Neuronal stem cell (in vitro differentiated cells): ENCODE data around the gene DPH2.

Source experiments
- DNase-seq: peaks from one replicate; pipeline ENCODE4 v3.0.0-alpha.2; 2013; ENCODE audit warnings: low spot score
- H2AFZ ChIP-seq: one replicate; pipeline ENCODE4 v1.6.1; 2013; ENCODE audit warnings: mild to moderate bottlenecking, low read length, inconsistent platforms
- H2AK5ac ChIP-seq: 2 replicates; pipeline ENCODE4 v1.6.1; 2013; ENCODE audit warnings: low read depth, mild to moderate bottlenecking, inconsistent platforms, low read length, moderate library complexity, mixed read lengths
- H2BK120ac ChIP-seq: 2 replicates; pipeline ENCODE4 v1.6.1; 2013; ENCODE audit warnings: low read depth, mild to moderate bottlenecking, inconsistent platforms, low read length, moderate library complexity, mixed read lengths
- H2BK12ac ChIP-seq: one replicate; pipeline ENCODE4 v1.6.1; 2013; ENCODE audit warnings: low read length, inconsistent platforms
- H2BK15ac ChIP-seq: 2 replicates; pipeline ENCODE4 v1.6.1; 2013; ENCODE audit warnings: mild to moderate bottlenecking, low read length, inconsistent platforms, mixed read lengths
- H2BK5ac ChIP-seq: one replicate; pipeline ENCODE4 v1.6.1; 2013; ENCODE audit warnings: inconsistent platforms, mild to moderate bottlenecking, low read length, moderate library complexity
- H3K14ac ChIP-seq: one replicate; pipeline ENCODE4 v1.6.1; 2013; ENCODE audit warnings: low read length, inconsistent platforms
- H3K18ac ChIP-seq: 2 replicates; pipeline ENCODE4 v1.6.1; 2013; ENCODE audit warnings: low read length, inconsistent platforms
- H3K23ac ChIP-seq: 2 replicates; pipeline ENCODE4 v1.6.1; 2013; ENCODE audit warnings: low read depth, mild to moderate bottlenecking, mixed read lengths, low read length, inconsistent platforms; ENCODE audit not compliant: poor library complexity
- H3K27ac ChIP-seq: replicated peaks from 3 replicates; pipeline ENCODE4 v1.5.1; 2013; ENCODE audit warnings: low read length, inconsistent platforms
- H3K27me3 ChIP-seq, 3 experiments: 2 replicates each; pipeline ENCODE4 v1.6.1; 2013; ENCODE audit warnings: low read length in 3 of 3, mild to moderate bottlenecking in 2 of 3, inconsistent platforms in 1 of 3, low read depth in 1 of 3, mixed read lengths in 1 of 3, moderate library complexity in 1 of 3; ENCODE audit not compliant: control insufficient read depth in 3 of 3, insufficient read depth in 3 of 3
- H3K36me3 ChIP-seq, 2 donors: replicated peaks in 1 of 2; 2 replicates each; pipeline ENCODE4 v1.6.1; 2013; ENCODE audit warnings: low read length in 2 of 2; ENCODE audit not compliant: control insufficient read depth in 2 of 2, insufficient read depth in 2 of 2
- H3K4ac ChIP-seq: 2 replicates; pipeline ENCODE4 v1.6.1; 2013; ENCODE audit warnings: inconsistent platforms, mild to moderate bottlenecking, low read length, moderate library complexity
- H3K4me1 ChIP-seq, 2 donors: 1 replicate in 1 of 2; 2 replicates in 1 of 2; pipeline ENCODE4 v1.6.1; 2013; ENCODE audit warnings: low read length in 2 of 2, low read depth in 1 of 2; ENCODE audit not compliant: control insufficient read depth in 2 of 2, insufficient read depth in 1 of 2
- H3K4me2 ChIP-seq: one replicate; pipeline ENCODE4 v1.6.1; 2013; ENCODE audit warnings: mild to moderate bottlenecking, low read length, inconsistent platforms; ENCODE audit not compliant: insufficient read depth, poor library complexity, severe bottlenecking
- H3K4me3 ChIP-seq, 2 donors: 2 replicates each; pipeline ENCODE4 v1.5.1; 2013; ENCODE audit warnings: low read length in 2 of 2, mild to moderate bottlenecking in 2 of 2, inconsistent platforms in 1 of 2, moderate library complexity in 1 of 2
- H3K79me1 ChIP-seq: one replicate; pipeline ENCODE4 v1.6.1; 2013; ENCODE audit warnings: low read depth, mild to moderate bottlenecking, inconsistent platforms, low read length, moderate library complexity
- H3K9ac ChIP-seq: one replicate; pipeline ENCODE4 v1.6.1; 2013; ENCODE audit warnings: mild to moderate bottlenecking, low read depth, low read length, inconsistent platforms; ENCODE audit not compliant: poor library complexity
- H3K9me3 ChIP-seq, 2 donors: replicated peaks in 1 of 2; 2 replicates each; pipeline versions ENCODE3 to v1.6.1; 2013; ENCODE audit warnings: low read length in 2 of 2, mild to moderate bottlenecking in 2 of 2, inconsistent platforms in 1 of 2, low read depth in 1 of 2, mixed read lengths in 1 of 2, moderate library complexity in 1 of 2; ENCODE audit not compliant: control insufficient read depth in 2 of 2, insufficient read depth in 1 of 2
- H4K8ac ChIP-seq: one replicate; pipeline ENCODE4 v1.6.1; 2013; ENCODE audit warnings: low read depth, mild to moderate bottlenecking, inconsistent platforms, low read length, moderate library complexity
- H4K91ac ChIP-seq: one replicate; pipeline ENCODE4 v1.6.1; 2013; ENCODE audit warnings: low read length, low read depth, mild to moderate bottlenecking, inconsistent platforms; ENCODE audit not compliant: poor library complexity
- WGBS, 2 donors: extraction: QIAGEN DNeasy Blood & Tissue Kit; methylation state at CpG; one replicate each; pipeline ENCODE4 v1.1.7; 2013; ENCODE audit warnings: missing lambda C conversion rate in 2 of 2, mixed read lengths in 1 of 2; ENCODE audit not compliant: insufficient read length in 2 of 2, insufficient replicate concordance in 1 of 2; ENCODE audit errors: extremely low coverage in 2 of 2; 5-methylcytosine and 5-hydroxymethylcytosine counted together

The DPH2 gene

DNA sequence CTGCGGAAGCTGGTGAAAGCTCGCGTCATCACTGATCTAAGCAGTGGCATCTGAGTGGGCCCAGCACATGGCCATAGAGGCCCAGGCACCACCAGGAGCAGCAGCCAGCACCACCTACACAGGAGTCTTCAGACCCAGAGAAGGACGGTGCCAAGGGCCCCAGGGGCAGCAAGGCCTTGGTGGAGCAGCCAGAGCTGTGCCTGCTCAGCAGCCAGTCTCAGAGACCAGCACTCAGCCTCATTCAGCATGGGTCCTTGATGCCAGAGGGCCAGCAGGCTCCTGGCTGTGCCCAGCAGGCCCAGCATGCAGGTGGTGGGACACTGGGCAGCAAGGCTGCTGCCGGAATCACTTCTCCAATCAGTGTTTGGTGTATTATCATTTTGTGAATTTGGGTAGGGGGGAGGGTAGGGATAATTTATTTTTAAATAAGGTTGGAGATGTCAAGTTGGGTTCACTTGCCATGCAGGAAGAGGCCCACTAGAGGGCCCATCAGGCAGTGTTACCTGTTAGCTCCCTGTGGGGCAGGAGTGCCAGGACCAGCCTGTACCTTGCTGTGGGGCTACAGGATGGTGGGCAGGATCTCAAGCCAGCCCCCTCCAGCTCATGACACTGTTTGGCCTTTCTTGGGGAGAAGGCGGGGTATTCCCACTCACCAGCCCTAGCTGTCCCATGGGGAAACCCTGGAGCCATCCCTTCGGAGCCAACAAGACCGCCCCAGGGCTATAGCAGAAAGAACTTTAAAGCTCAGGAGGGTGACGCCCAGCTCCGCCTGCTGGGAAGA is 39.5 kb upstream of the DPH2 start:
- no peak overlapping the region for H3K27ac ChIP-seq
- no peak overlapping the region for H3K18ac ChIP-seq
- no peak overlapping the region for H3K4me3 ChIP-seq
- no peak overlapping the region for H2BK5ac ChIP-seq
- no peak overlapping the region for H4K8ac ChIP-seq
- WGBS, 2 donors, result no CpG with 5 or more reads among the region's 10 CpGs
- no peak overlapping the region for H3K9ac ChIP-seq
- no peak overlapping the region for H3K4ac ChIP-seq
- H2AFZ ChIP-seq, result no peak overlapping the region
- H3K27me3 ChIP-seq, result peaks cover 2 to 11% (median 4%) of the 10 kb centered on the region in 3 experiments
- no peak overlapping the region for H4K91ac ChIP-seq
- H3K4me2 ChIP-seq, result no peak overlapping the region
- DNase-seq, result no peak
- H3K79me1 ChIP-seq, result no peaks in the 10 kb centered on the region
- no peak overlapping the region for H3K23ac ChIP-seq
- no peak overlapping the region for H3K14ac ChIP-seq
- H2BK15ac ChIP-seq, result no peak overlapping the region
- H2AK5ac ChIP-seq, result no peak overlapping the region
- H2BK120ac ChIP-seq, result no peak overlapping the region
- H2BK12ac ChIP-seq, result no peak overlapping the region
- peaks cover 2 to 20% of the 10 kb centered on the region in 2 donors for H3K36me3 ChIP-seq
- H3K4me1 ChIP-seq, result peaks cover 5 to 16% of the 10 kb centered on the region in 2 donors
- no peaks in the 10 kb centered on the region for H3K9me3 ChIP-seq

DNA sequence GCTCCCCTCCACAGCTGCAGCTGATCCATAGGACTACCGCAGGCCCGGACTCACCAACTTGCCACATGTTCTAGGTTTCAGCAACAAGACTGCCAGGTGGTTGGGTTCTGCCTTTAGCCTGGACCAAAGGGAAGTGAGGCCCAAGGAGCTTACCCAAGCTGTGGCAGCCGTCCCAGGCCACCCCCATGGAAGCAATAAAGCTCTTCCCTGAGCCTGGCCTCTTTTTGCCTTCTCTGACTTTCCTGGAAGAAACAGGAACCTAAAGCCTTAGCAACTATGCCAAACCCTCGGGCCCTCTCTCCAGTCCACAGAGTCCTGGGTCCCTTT is 38.9 kb upstream of the DPH2 start:
- Histone ChIP-seq H3K27me3 (peaks cover 4 to 16% (median 7%) of the 10 kb centered on the region in 3 experiments), H3K4me1 (peaks cover 8 to 21% of the 10 kb centered on the region in 2 donors), H3K23ac (no peak overlapping the region), H3K18ac (no peak overlapping the region), H4K91ac (no peak overlapping the region), H2BK12ac (no peak overlapping the region), H3K27ac (no peak overlapping the region), H2BK15ac (no peak overlapping the region), H3K14ac (no peak overlapping the region), H2BK5ac (no peak overlapping the region), H3K79me1 (no peaks in the 10 kb centered on the region), H4K8ac (no peak overlapping the region), H3K4me2 (no peak overlapping the region), H2AFZ (no peak overlapping the region), H3K4ac (no peak overlapping the region), H2AK5ac (no peak overlapping the region), H3K36me3 (peaks cover 0 to 15% of the 10 kb centered on the region in 2 donors), H3K9me3 (no peaks in the 10 kb centered on the region), H3K9ac (no peak overlapping the region), H3K4me3 (no peak overlapping the region), H2BK120ac (no peak overlapping the region)
- no CpG with 5 or more reads among the region's 4 CpGs for WGBS, 2 donors
- DNase-seq, result no peak

DNA sequence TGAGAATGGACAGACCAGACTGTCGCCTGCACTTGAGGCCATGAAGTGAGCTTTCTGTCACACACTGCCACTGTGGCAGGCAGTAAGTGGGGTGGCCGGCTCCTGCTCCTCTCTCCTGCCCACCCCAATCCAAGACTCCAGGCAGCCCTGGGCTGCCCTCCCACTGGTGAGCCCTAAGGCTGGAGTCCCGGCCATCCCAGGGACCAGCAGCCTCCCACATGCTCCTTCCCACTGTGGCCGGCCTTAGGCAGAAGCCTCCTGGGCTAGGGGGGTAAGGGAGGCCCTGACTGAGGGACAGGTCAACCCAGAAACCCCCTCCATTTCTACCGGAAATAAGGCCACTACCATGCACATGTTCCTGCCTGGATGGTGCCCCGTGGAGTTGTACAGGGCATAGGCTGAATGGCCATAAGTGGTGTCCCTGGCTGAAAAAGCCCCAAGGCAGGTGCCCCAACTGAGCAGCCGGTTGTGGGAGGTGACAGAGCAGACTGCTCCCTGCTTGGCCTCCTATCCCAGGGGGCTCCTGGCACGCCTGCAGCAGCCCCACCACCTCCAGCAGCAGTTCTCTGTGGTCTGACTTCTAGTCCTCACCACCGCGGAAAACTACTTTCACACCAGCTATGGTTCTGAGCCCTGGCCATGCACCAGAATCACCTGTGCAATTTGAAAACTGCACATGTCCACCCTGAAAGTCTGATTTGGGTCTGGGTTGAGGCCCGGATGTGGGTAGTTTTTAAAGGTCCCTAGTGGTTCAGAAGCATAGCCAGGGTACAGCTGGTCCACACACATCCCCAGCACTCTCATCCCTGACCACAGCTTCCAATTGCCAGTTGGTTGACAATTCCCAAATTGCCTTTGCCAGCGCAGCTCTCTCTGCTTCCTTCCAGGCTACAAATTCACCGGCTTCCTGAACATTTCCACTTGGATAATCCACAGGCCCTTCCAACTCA is 37.8 kb upstream of the DPH2 start:
- Histone ChIP-seq H2AFZ (no peak overlapping the region), H3K27me3 (peaks cover 4 to 22% (median 10%) of the 10 kb centered on the region in 3 experiments), H2BK12ac (no peak overlapping the region), H3K9ac (no peak overlapping the region), H4K91ac (no peak overlapping the region), H3K14ac (no peak overlapping the region), H3K4ac (no peak overlapping the region), H2BK5ac (no peak overlapping the region), H2BK15ac (no peak overlapping the region), H3K27ac (no peak overlapping the region), H3K18ac (no peak overlapping the region), H4K8ac (peak overlapping the region; percentile 25), H2AK5ac (no peak overlapping the region), H3K9me3 (no peaks in the 10 kb centered on the region), H3K36me3 (peaks cover 0 to 8% of the 10 kb centered on the region in 2 donors), H3K4me2 (no peak overlapping the region), H3K79me1 (peaks cover 1% of the 10 kb centered on the region), H3K4me1 (peaks cover 8 to 23% of the 10 kb centered on the region in 2 donors), H3K23ac (peak overlapping the region; percentile 3), H2BK120ac (no peak overlapping the region), H3K4me3 (no peak overlapping the region)
- DNase-seq, result no peak
- WGBS, 2 donors, result no CpG with 5 or more reads among the region's 13 CpGs
